Activated T-cell treated with anti-CD3 and anti-CD28 coated beads, Interleukin-2, amount 50 U/mL, for 72 hours (primary cell): ENCODE data around the gene BTBD9. TPM values are rescaled to one million over a fixed set of nuclear protein-coding genes. Genes with fewer than 3 reads are reported as not detected.
A peak's percentile ranks its signal among the peaks of the same experiment; 100 is the strongest.

Experiments used
- ATAC-seq, 2 donors: fragments of 150-1000 bp; cut with Tn5 transposase; replicated peaks in 1 of 2; 2 replicates each; pipeline ENCODE4 v1.10.0; 2021; ENCODE audit warnings: moderate library complexity in 2 of 2, mild to moderate bottlenecking in 1 of 2
- DNase-seq, 2 donors: peaks; one replicate each; pipeline ENCODE4 v3.0.0; 2021 to 2022; ENCODE audit warnings: mixed read lengths in 1 of 2
- H3K27ac Mint-ChIP-seq: one replicate; pipeline ENCODE4 v1.8.0; 2022; ENCODE audit warnings: mild to moderate bottlenecking, moderate library complexity, mixed read lengths
- H3K27me3 Mint-ChIP-seq: one replicate; pipeline ENCODE4 v1.8.0; 2022; ENCODE audit warnings: low read depth, mixed read lengths
- H3K36me3 Mint-ChIP-seq, 2 donors: one replicate each; pipeline ENCODE4 v1.8.0; 2022; ENCODE audit warnings: mixed read lengths in 2 of 2, mild to moderate bottlenecking in 1 of 2; ENCODE audit not compliant: insufficient read depth in 2 of 2
- H3K4me1 Mint-ChIP-seq: one replicate; pipeline ENCODE4 v1.8.0; 2022; ENCODE audit warnings: low read depth, mixed read lengths
- H3K4me3 Mint-ChIP-seq, 2 donors: one replicate each; pipeline ENCODE4 v1.8.0; 2022; ENCODE audit warnings: mild to moderate bottlenecking in 2 of 2, mixed read lengths in 2 of 2, moderate library complexity in 2 of 2
- H3K9me3 Mint-ChIP-seq, 2 donors: one replicate each; pipeline ENCODE4 v1.8.0; 2022; ENCODE audit warnings: mixed read lengths in 2 of 2
- total RNA-seq, 2 donors: library from RNA; stranded (reverse); gene quantifications; one replicate each; pipeline ENCODE4 v1.2.3, GENCODE V29; 2022

Gene BTBD9
- total RNA-seq, 2 donors from 2014 or later = 19.8 to 24.9 TPM

- DNase-seq = no peak
- peaks cover 44% of the 10 kb centered on the region for H3K4me1 Mint-ChIP-seq
- H3K4me3 Mint-ChIP-seq = peak overlapping the region in 1 of 2 donors; percentile 54
- peaks cover 2 to 31% of the 10 kb centered on the region in 2 donors for H3K36me3 Mint-ChIP-seq
- no peaks in the 10 kb centered on the region for H3K27me3 Mint-ChIP-seq
- peak overlapping the region; percentile 63 for H3K27ac Mint-ChIP-seq
- ATAC-seq = no peak
- no peaks in the 10 kb centered on the region for H3K9me3 Mint-ChIP-seq
Observed at GRCh38 chr6:38673397-38674165, 33.9 kb upstream of the BTBD9 start.

- peak; percentile 39 to 53 for DNase-seq
- Mint-ChIP-seq H3K36me3 (peaks cover 2 to 22% of the 10 kb centered on the region in 2 donors), H3K4me1 (peaks cover 40% of the 10 kb centered on the region), H3K27ac (peak overlapping the region; percentile 9), H3K27me3 (no peaks in the 10 kb centered on the region), H3K4me3 (peak overlapping the region in 1 of 2 donors; percentile 32), H3K9me3 (no peaks in the 10 kb centered on the region)
- ATAC-seq = peak; percentile 93 to 96
Observed at GRCh38 chr6:38671885-38672467, 32.2 kb upstream of the BTBD9 start.

GRCh38 chr6:38658418-38659167, 18.9 kb upstream of the BTBD9 start:
- no peaks in the 10 kb centered on the region for H3K9me3 Mint-ChIP-seq
- DNase-seq = no peak
- no peak overlapping the region for H3K27ac Mint-ChIP-seq
- no peak for ATAC-seq
- H3K36me3 Mint-ChIP-seq = peaks cover 0 to 1% of the 10 kb centered on the region in 2 donors
- H3K4me1 Mint-ChIP-seq = no peaks in the 10 kb centered on the region
- no peaks in the 10 kb centered on the region for H3K27me3 Mint-ChIP-seq
- H3K4me3 Mint-ChIP-seq = no peak overlapping the region

- Mint-ChIP-seq H3K36me3 (no peaks in the 10 kb centered on the region), H3K27me3 (no peaks in the 10 kb centered on the region), H3K4me3 (no peak overlapping the region), H3K9me3 (no peaks in the 10 kb centered on the region), H3K4me1 (no peaks in the 10 kb centered on the region), H3K27ac (no peak overlapping the region)
- ATAC-seq = no peak
- DNase-seq = no peak
Observed at GRCh38 chr6:38656896-38657295, 17.2 kb upstream of the BTBD9 start.

- H3K27me3 Mint-ChIP-seq = no peaks in the 10 kb centered on the region
- ATAC-seq (no peak), DNase-seq (no peak)
- H3K4me1 Mint-ChIP-seq = peaks cover 12% of the 10 kb centered on the region
- peaks cover 0 to 1% of the 10 kb centered on the region in 2 donors for H3K36me3 Mint-ChIP-seq
- peaks cover 0 to 2% of the 10 kb centered on the region in 2 donors for H3K9me3 Mint-ChIP-seq
- no peak overlapping the region for H3K4me3 Mint-ChIP-seq
- H3K27ac Mint-ChIP-seq = no peak overlapping the region
Observed at GRCh38 chr6:38654263-38654662, 14.5 kb upstream of the BTBD9 start.

GRCh38 chr6:38651121-38651784, 11.5 kb upstream of the BTBD9 start:
- DNase-seq = no peak
- Mint-ChIP-seq H3K36me3 (peaks cover 0 to 1% of the 10 kb centered on the region in 2 donors), H3K27ac (no peak overlapping the region), H3K4me1 (peaks cover 12% of the 10 kb centered on the region), H3K27me3 (no peaks in the 10 kb centered on the region), H3K4me3 (no peak overlapping the region), H3K9me3 (peaks cover 0 to 2% of the 10 kb centered on the region in 2 donors)
- no peak for ATAC-seq

- H3K36me3 Mint-ChIP-seq = peaks cover 0 to 1% of the 10 kb centered on the region in 2 donors
- H3K4me3 Mint-ChIP-seq = no peak overlapping the region
- no peak for DNase-seq
- H3K27me3 Mint-ChIP-seq = no peaks in the 10 kb centered on the region
- peak; percentile 74 to 88 for ATAC-seq
- H3K4me1 Mint-ChIP-seq = peaks cover 12% of the 10 kb centered on the region
- H3K9me3 Mint-ChIP-seq = peaks cover 0 to 2% of the 10 kb centered on the region in 2 donors
- H3K27ac Mint-ChIP-seq = no peak overlapping the region
Observed at GRCh38 chr6:38650207-38650752, 10.6 kb upstream of the BTBD9 start.

GRCh38 chr6:38649744-38650143, 10.0 kb upstream of the BTBD9 start:
- Mint-ChIP-seq H3K36me3 (peaks cover 0 to 1% of the 10 kb centered on the region in 2 donors), H3K4me3 (no peak overlapping the region), H3K4me1 (peaks cover 12% of the 10 kb centered on the region), H3K27me3 (no peaks in the 10 kb centered on the region), H3K9me3 (peaks cover 0 to 2% of the 10 kb centered on the region in 2 donors), H3K27ac (no peak overlapping the region)
- ATAC-seq = no peak
- DNase-seq = no peak

- DNase-seq (no peak), ATAC-seq (no peak)
- Mint-ChIP-seq H3K9me3 (peaks cover 0 to 2% of the 10 kb centered on the region in 2 donors), H3K27ac (no peak overlapping the region), H3K27me3 (no peaks in the 10 kb centered on the region), H3K36me3 (peaks cover 0 to 1% of the 10 kb centered on the region in 2 donors), H3K4me1 (peaks cover 12% of the 10 kb centered on the region), H3K4me3 (no peak overlapping the region)
Observed at GRCh38 chr6:38648629-38649028, 8.9 kb upstream of the BTBD9 start.

- Mint-ChIP-seq H3K4me1 (peaks cover 18% of the 10 kb centered on the region), H3K27ac (no peak overlapping the region), H3K27me3 (no peaks in the 10 kb centered on the region), H3K4me3 (no peak overlapping the region), H3K9me3 (no peaks in the 10 kb centered on the region), H3K36me3 (no peaks in the 10 kb centered on the region)
- ATAC-seq (no peak), DNase-seq (no peak)
Observed at GRCh38 chr6:38646166-38646878, 6.6 kb upstream of the BTBD9 start.

- H3K9me3 Mint-ChIP-seq = no peaks in the 10 kb centered on the region
- DNase-seq = no peak
- no peaks in the 10 kb centered on the region for H3K27me3 Mint-ChIP-seq
- H3K36me3 Mint-ChIP-seq = no peaks in the 10 kb centered on the region
- no peak for ATAC-seq
- peaks cover 21% of the 10 kb centered on the region for H3K4me1 Mint-ChIP-seq
- H3K27ac Mint-ChIP-seq = no peak overlapping the region
- H3K4me3 Mint-ChIP-seq = no peak overlapping the region
Observed at GRCh38 chr6:38644951-38645350, 5.2 kb upstream of the BTBD9 start.

- ATAC-seq (peak in 1 of 2 donors; percentile 16), DNase-seq (peak in 1 of 2 donors; percentile 2)
- Mint-ChIP-seq H3K36me3 (no peaks in the 10 kb centered on the region), H3K27me3 (no peaks in the 10 kb centered on the region), H3K4me3 (peak overlapping the region; percentile 87 to 94), H3K4me1 (peaks cover 53% of the 10 kb centered on the region), H3K9me3 (no peaks in the 10 kb centered on the region), H3K27ac (peak overlapping the region; percentile 90)
Observed at GRCh38 chr6:38640216-38640909, 634 bp upstream of the BTBD9 start.
